SK-N-SH (cell line): ENCODE results near the gene TIMM10.

ENCODE experiments used
- EP300 ChIP-seq, 2 experiments: IDR thresholded peaks; 2 replicates each; pipeline versions ENCODE4 v1.4.0 to v1.6.1; 2012; ENCODE audit warnings: borderline replicate concordance in 1 of 2, low read depth in 1 of 2, low read length in 1 of 2
- JUND ChIP-seq: IDR thresholded peaks from 2 replicates; pipeline ENCODE4 v1.4.0; 2012
- TCF12 ChIP-seq: IDR thresholded peaks from 2 replicates; pipeline ENCODE4 v1.4.0; 2012
- TF ChIP-seq, protein P1 (sequence below): fragments of 200-600 bp; sonication (generic); IDR thresholded peaks from 2 replicates; pipeline ENCODE4 v1.6.1; 2017; ENCODE audit warnings: antibody characterized with exemption, mild to moderate bottlenecking, moderate library complexity

GRCh38 chr11:57567515-57568329 lies 37.2 kb upstream of the TIMM10 start, which contains the start of gene UBE2L6:
- TF ChIP-seq, protein P1, sequence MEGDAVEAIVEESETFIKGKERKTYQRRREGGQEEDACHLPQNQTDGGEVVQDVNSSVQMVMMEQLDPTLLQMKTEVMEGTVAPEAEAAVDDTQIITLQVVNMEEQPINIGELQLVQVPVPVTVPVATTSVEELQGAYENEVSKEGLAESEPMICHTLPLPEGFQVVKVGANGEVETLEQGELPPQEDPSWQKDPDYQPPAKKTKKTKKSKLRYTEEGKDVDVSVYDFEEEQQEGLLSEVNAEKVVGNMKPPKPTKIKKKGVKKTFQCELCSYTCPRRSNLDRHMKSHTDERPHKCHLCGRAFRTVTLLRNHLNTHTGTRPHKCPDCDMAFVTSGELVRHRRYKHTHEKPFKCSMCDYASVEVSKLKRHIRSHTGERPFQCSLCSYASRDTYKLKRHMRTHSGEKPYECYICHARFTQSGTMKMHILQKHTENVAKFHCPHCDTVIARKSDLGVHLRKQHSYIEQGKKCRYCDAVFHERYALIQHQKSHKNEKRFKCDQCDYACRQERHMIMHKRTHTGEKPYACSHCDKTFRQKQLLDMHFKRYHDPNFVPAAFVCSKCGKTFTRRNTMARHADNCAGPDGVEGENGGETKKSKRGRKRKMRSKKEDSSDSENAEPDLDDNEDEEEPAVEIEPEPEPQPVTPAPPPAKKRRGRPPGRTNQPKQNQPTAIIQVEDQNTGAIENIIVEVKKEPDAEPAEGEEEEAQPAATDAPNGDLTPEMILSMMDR, result no peak; the same call in 1 of the 2 replicates
- TF ChIP-seq TCF12, result no peak
- no peak for TF ChIP-seq JUND
- no peak for TF ChIP-seq EP300 (IDR thresholded peaks at IDR 0.05; ENCODE audit: borderline replicate concordance in 1 of 2, low read depth in 1 of 2, low read length in 1 of 2)
